GM23338 (cell line): Measurements from ENCODE around the gene LNPEP. TPM values are rescaled to one million over a fixed set of nuclear protein-coding genes. Genes with fewer than 3 reads are reported as not detected.

Experiments used
- ATAC-seq: fragments of 200-7000 bp; cut with Tn5 transposase; 3 replicates; pipeline ENCODE4 v1.9.1; 2020
- DNase-seq: peaks from one replicate; pipeline ENCODE4 v3.0.0-alpha.2; 2015; ENCODE audit warnings: low spot score
- H2AFZ ChIP-seq: fragments of 200-600 bp; sonication (generic); 2 replicates; pipeline ENCODE4 v1.8.0; 2016; ENCODE audit warnings: antibody characterized with exemption, mild to moderate bottlenecking, moderate library complexity
- H3F3A ChIP-seq: fragments of 200-600 bp; sonication (generic); replicated peaks from 2 replicates; pipeline ENCODE4 v1.8.0; 2017; ENCODE audit warnings: antibody characterized with exemption, mixed run types, low read depth
- H3K27ac ChIP-seq: fragments of 200-600 bp; sonication (generic); 2 replicates; pipeline ENCODE4 v1.6.1; 2016; ENCODE audit warnings: low read depth
- H3K27me3 ChIP-seq: fragments of 200-600 bp; sonication (generic); 2 replicates; pipeline ENCODE4 v1.8.0; 2016; ENCODE audit warnings: mild to moderate bottlenecking, mixed run types, moderate library complexity; ENCODE audit not compliant: insufficient read depth
- H3K36me3 ChIP-seq: fragments of 200-600 bp; sonication (generic); 2 replicates; pipeline ENCODE4 v1.8.0; 2016; ENCODE audit warnings: mild to moderate bottlenecking; ENCODE audit not compliant: insufficient read depth
- H3K4me1 ChIP-seq: fragments of 200-600 bp; sonication (generic); 2 replicates; pipeline ENCODE4 v1.8.0; 2016; ENCODE audit warnings: mild to moderate bottlenecking, moderate library complexity; ENCODE audit not compliant: insufficient read depth
- H3K4me2 ChIP-seq: fragments of 200-600 bp; sonication (generic); 2 replicates; pipeline ENCODE4 v1.7.1; 2017; ENCODE audit warnings: mixed run types
- H3K4me3 ChIP-seq: fragments of 200-600 bp; sonication (generic); 2 replicates; pipeline ENCODE4 v1.6.1; 2016; ENCODE audit warnings: mixed run types
- H3K79me2 ChIP-seq: fragments of 200-600 bp; sonication (generic); replicated peaks from 2 replicates; pipeline ENCODE4 v1.8.0; 2017; ENCODE audit warnings: mild to moderate bottlenecking; ENCODE audit not compliant: insufficient read depth
- H3K9me2 ChIP-seq: fragments of 200-600 bp; sonication (generic); 2 replicates; pipeline ENCODE4 v1.8.0; 2017; ENCODE audit not compliant: insufficient read depth
- H4K20me1 ChIP-seq: fragments of 200-600 bp; sonication (generic); replicated peaks from 2 replicates; pipeline ENCODE4 v1.8.0; 2017; ENCODE audit warnings: mild to moderate bottlenecking; ENCODE audit not compliant: insufficient read depth
- H3K27ac Mint-ChIP-seq: 2 replicates; pipeline ENCODE4 v1.8.0; 2020; ENCODE audit warnings: inconsistent platforms, mild to moderate bottlenecking, moderate library complexity, mixed read lengths
- H3K27me3 Mint-ChIP-seq: 3 replicates; pipeline ENCODE4 v1.8.0; 2022; ENCODE audit warnings: low read depth, mild to moderate bottlenecking, moderate library complexity, mixed read lengths, inconsistent platforms; ENCODE audit not compliant: insufficient read depth, poor library complexity
- H3K36me3 Mint-ChIP-seq: 3 replicates; pipeline ENCODE4 v1.8.0; 2021; ENCODE audit warnings: low read depth, mild to moderate bottlenecking, inconsistent platforms, moderate library complexity, mixed read lengths
- H3K4me1 Mint-ChIP-seq: 3 replicates; pipeline ENCODE4 v1.8.0; 2020; ENCODE audit warnings: mild to moderate bottlenecking, inconsistent platforms, mixed read lengths
- H3K4me3 Mint-ChIP-seq: 3 replicates; pipeline ENCODE4 v1.8.0; 2021; ENCODE audit warnings: moderate library complexity, mild to moderate bottlenecking, inconsistent platforms, mixed read lengths
- H3K9me3 Mint-ChIP-seq: 3 replicates; pipeline ENCODE4 v1.8.0; 2020; ENCODE audit warnings: moderate library complexity, mild to moderate bottlenecking, inconsistent platforms, mixed read lengths
- CTCF ChIP-seq, 2 experiments: fragments of 200-600 bp in 1 of 2; sonication (generic) in 1 of 2; conservative IDR thresholded peaks; 2 replicates each; pipeline versions ENCODE4 v1.5.1 to v1.6.1; 2016 to 2017; ENCODE audit warnings: antibody characterized with exemption in 2 of 2, low read depth in 2 of 2, mild to moderate bottlenecking in 2 of 2, moderate library complexity in 1 of 2
- JUNB ChIP-seq: IDR thresholded peaks from one replicate; pipeline ENCODE4 v1.6.1; 2016; ENCODE audit warnings: antibody characterized with exemption; ENCODE audit not compliant: unreplicated experiment
- NANOG ChIP-seq: IDR thresholded peaks from 2 replicates; pipeline ENCODE4 v1.6.1; 2016; ENCODE audit warnings: antibody characterized with exemption, borderline replicate concordance
- STAT1 ChIP-seq: IDR thresholded peaks from one replicate; pipeline ENCODE4 v1.6.1; 2016; ENCODE audit warnings: antibody characterized with exemption; ENCODE audit not compliant: unreplicated experiment
- ZNF331 ChIP-seq: fragments of 250-450 bp; sonication (Bioruptor Pico); IDR thresholded peaks from 2 replicates; pipeline ENCODE4 v1.5.0; 2020; ENCODE audit warnings: low read depth, mild to moderate bottlenecking, moderate library complexity
- ZNF462 ChIP-seq: fragments of 250-450 bp; sonication (Bioruptor Pico); IDR thresholded peaks from 2 replicates; pipeline ENCODE4 v1.5.0; 2020; ENCODE audit warnings: mild to moderate bottlenecking, moderate library complexity
- polyA plus RNA-seq: library from polyadenylated mRNA; unstranded; fragments of >200 nt; fragmentation: Nextera tagmentation; extraction: Ambion mirVana; gene quantifications from 2 replicates; pipeline ENCODE4 v1.2.1, GENCODE V29; 2016
- total RNA-seq: library from RNA; depleted of rRNA; stranded (reverse); fragments of >200 nt; shearing (Covaris generic); gene quantifications from 2 replicates; pipeline ENCODE4 v1.2.3, GENCODE V29; 2014
- TF ChIP-seq, protein P1 (sequence below): IDR thresholded peaks from one replicate; pipeline ENCODE4 v1.6.1; 2018; ENCODE audit warnings: antibody characterized with exemption; ENCODE audit not compliant: unreplicated experiment

The LNPEP gene
- total and polyA plus RNA-seq, 2 experiments from 2014 or later: 1.2 to 8.3 TPM

- no peak overlapping the region for H3K4me3 ChIP-seq
- H3K36me3 Mint-ChIP-seq: no peaks in the 10 kb centered on the region
- H3K27me3 Mint-ChIP-seq: no peaks in the 10 kb centered on the region
- no peak overlapping the region for H3K27ac Mint-ChIP-seq
- TF ChIP-seq JUNB: no peak
- TF ChIP-seq, protein P1, sequence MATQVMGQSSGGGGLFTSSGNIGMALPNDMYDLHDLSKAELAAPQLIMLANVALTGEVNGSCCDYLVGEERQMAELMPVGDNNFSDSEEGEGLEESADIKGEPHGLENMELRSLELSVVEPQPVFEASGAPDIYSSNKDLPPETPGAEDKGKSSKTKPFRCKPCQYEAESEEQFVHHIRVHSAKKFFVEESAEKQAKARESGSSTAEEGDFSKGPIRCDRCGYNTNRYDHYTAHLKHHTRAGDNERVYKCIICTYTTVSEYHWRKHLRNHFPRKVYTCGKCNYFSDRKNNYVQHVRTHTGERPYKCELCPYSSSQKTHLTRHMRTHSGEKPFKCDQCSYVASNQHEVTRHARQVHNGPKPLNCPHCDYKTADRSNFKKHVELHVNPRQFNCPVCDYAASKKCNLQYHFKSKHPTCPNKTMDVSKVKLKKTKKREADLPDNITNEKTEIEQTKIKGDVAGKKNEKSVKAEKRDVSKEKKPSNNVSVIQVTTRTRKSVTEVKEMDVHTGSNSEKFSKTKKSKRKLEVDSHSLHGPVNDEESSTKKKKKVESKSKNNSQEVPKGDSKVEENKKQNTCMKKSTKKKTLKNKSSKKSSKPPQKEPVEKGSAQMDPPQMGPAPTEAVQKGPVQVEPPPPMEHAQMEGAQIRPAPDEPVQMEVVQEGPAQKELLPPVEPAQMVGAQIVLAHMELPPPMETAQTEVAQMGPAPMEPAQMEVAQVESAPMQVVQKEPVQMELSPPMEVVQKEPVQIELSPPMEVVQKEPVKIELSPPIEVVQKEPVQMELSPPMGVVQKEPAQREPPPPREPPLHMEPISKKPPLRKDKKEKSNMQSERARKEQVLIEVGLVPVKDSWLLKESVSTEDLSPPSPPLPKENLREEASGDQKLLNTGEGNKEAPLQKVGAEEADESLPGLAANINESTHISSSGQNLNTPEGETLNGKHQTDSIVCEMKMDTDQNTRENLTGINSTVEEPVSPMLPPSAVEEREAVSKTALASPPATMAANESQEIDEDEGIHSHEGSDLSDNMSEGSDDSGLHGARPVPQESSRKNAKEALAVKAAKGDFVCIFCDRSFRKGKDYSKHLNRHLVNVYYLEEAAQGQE: no peak
- TF ChIP-seq STAT1: no peak
- TF ChIP-seq CTCF (conservative IDR thresholded peaks at IDR 0.05; ENCODE audit: low read depth in 2 of 2): no peak
- no peak for TF ChIP-seq NANOG
- TF ChIP-seq ZNF331 (CRISPR knock-in tag): no peak
- no peak for TF ChIP-seq ZNF462 (CRISPR knock-in tag)
- no peaks in the 10 kb centered on the region for H3K79me2 ChIP-seq
- no peaks in the 10 kb centered on the region for H3K9me3 Mint-ChIP-seq
- no peak overlapping the region for H3K4me2 ChIP-seq
- no peaks in the 10 kb centered on the region for H3K27me3 ChIP-seq
- no peak overlapping the region for H3K4me3 Mint-ChIP-seq
- ATAC-seq (no peak), DNase-seq (no peak)
- H3K9me2 ChIP-seq: no peaks in the 10 kb centered on the region
- no peaks in the 10 kb centered on the region for H4K20me1 ChIP-seq
- no peak overlapping the region for H2AFZ ChIP-seq
- H3K4me1 Mint-ChIP-seq: no peaks in the 10 kb centered on the region
- H3K27ac ChIP-seq: no peak overlapping the region
- no peaks in the 10 kb centered on the region for H3F3A ChIP-seq
- H3K4me1 ChIP-seq: no peaks in the 10 kb centered on the region
- no peaks in the 10 kb centered on the region for H3K36me3 ChIP-seq
Observed at GRCh38 chr5:96901841-96902240, 34.0 kb upstream of the LNPEP start.
